Endothelial cell of umbilical vein (primary cell): ENCODE measurements around the gene SPEN. TPM values are rescaled to one million over a fixed set of nuclear protein-coding genes. Genes with fewer than 3 reads are reported as not detected.

Source experiments
- BruUV-seq: library from RNA; stranded (reverse); fragments of 400-500 nt; replicated peaks from 2 replicates; lab custom pipeline; 2021; lab: Mats Ljungman, UMichigan
- CTCF ChIA-PET: fragments of 300-600, 350-600 bp; sonication (Branson Sonifier 250); formaldehyde crosslinking; loops from one replicate; lab custom pipeline; 2021; ENCODE audit warnings: antibody characterized with exemption, inconsistent platforms; lab: Charles Lee
- POLR2A ChIA-PET: fragments of 300-600, 350-600 bp; sonication (Branson Sonifier 250); formaldehyde crosslinking; loops from one replicate; lab custom pipeline; 2021; ENCODE audit warnings: antibody characterized with exemption, inconsistent platforms; lab: Charles Lee
- DNase-seq: peaks from one replicate; pipeline ENCODE4 v3.0.0-alpha.2; 2011; ENCODE audit warnings: low read depth, low spot score
- FAIRE-seq: peaks from 2 replicates; lab custom pipeline; 2011; peaks lifted over from hg19 to GRCh38; lab: Jason Lieb, UNC
- H2AFZ ChIP-seq: 2 replicates; pipeline ENCODE4 v1.6.0; 2012; ENCODE audit warnings: low read depth, low read length, control low read depth, inconsistent platforms
- H3K27ac ChIP-seq: 2 replicates; pipeline ENCODE4 v1.5.1; 2011; ENCODE audit warnings: low read depth, mild to moderate bottlenecking, control low read depth, low read length, moderate library complexity; ENCODE audit not compliant: insufficient read depth
- H3K27me3 ChIP-seq, 2 experiments: 2 replicates each; pipeline versions ENCODE4 v1.6.0 to v1.6.1; 2011; ENCODE audit warnings: low read length in 2 of 2, mixed read lengths in 1 of 2; ENCODE audit not compliant: control insufficient read depth in 2 of 2, insufficient read depth in 2 of 2
- H3K36me3 ChIP-seq, 2 experiments: 2 replicates in 1 of 2; 3 replicates in 1 of 2; pipeline ENCODE4 v1.5.1; 2011; ENCODE audit warnings: low read length in 2 of 2, mild to moderate bottlenecking in 1 of 2, moderate library complexity in 1 of 2; ENCODE audit not compliant: control insufficient read depth in 2 of 2, insufficient read depth in 2 of 2; ENCODE audit errors: extremely low read depth in 1 of 2
- H3K4me1 ChIP-seq: 3 replicates; pipeline ENCODE4 v1.5.1; 2011; ENCODE audit warnings: mild to moderate bottlenecking, low read length; ENCODE audit not compliant: control insufficient read depth, insufficient read depth; ENCODE audit errors: extremely low read depth
- H3K4me2 ChIP-seq: 2 replicates; pipeline ENCODE4 v1.6.1; 2011; ENCODE audit warnings: low read length, control low read depth, mixed read lengths; ENCODE audit not compliant: insufficient read depth
- H3K4me3 ChIP-seq, 3 experiments: fragments of 200-600 bp in 1 of 3; sonication (generic), shearing (Covaris generic) in 1 of 3; replicated peaks in 1 of 3; 2 replicates each; pipeline ENCODE4 v1.5.1; 2011 to 2016; ENCODE audit warnings: control low read depth in 3 of 3, low read length in 3 of 3, mild to moderate bottlenecking in 2 of 3, inconsistent platforms in 1 of 3, low read depth in 1 of 3, moderate library complexity in 1 of 3; ENCODE audit not compliant: insufficient read depth in 1 of 3
- H3K79me2 ChIP-seq: 2 replicates; pipeline ENCODE4 v1.6.0; 2012; ENCODE audit warnings: low read length, inconsistent platforms; ENCODE audit not compliant: control insufficient read depth, insufficient read depth
- H3K9ac ChIP-seq: replicated peaks from 2 replicates; pipeline ENCODE3; 2011; ENCODE audit warnings: low read length, control low read depth; ENCODE audit not compliant: insufficient read depth; ENCODE audit errors: extremely low read depth
- H3K9me1 ChIP-seq: replicated peaks from 3 replicates; pipeline ENCODE4 v1.6.0; 2011; ENCODE audit warnings: mild to moderate bottlenecking, low read length; ENCODE audit not compliant: control insufficient read depth, insufficient read depth; ENCODE audit errors: extremely low read depth
- H3K9me3 ChIP-seq: replicated peaks from 2 replicates; pipeline ENCODE4 v1.5.1; 2012; ENCODE audit warnings: low read length, inconsistent platforms; ENCODE audit not compliant: control insufficient read depth, insufficient read depth
- H4K20me1 ChIP-seq: replicated peaks from 2 replicates; pipeline ENCODE3; 2011; ENCODE audit warnings: mild to moderate bottlenecking, low read length; ENCODE audit not compliant: control insufficient read depth, insufficient read depth; ENCODE audit errors: extremely low read depth
- EZH2 ChIP-seq: IDR thresholded peaks from 2 replicates; pipeline ENCODE4 v1.6.1; 2012; ENCODE audit warnings: borderline replicate concordance, low read depth, mild to moderate bottlenecking, moderate library complexity, low read length, inconsistent platforms; ENCODE audit not compliant: severe bottlenecking
- FOS ChIP-seq: IDR thresholded peaks from 2 replicates; pipeline ENCODE4 v1.6.1; 2011; ENCODE audit warnings: mild to moderate bottlenecking, low read length, moderate library complexity, borderline replicate concordance; ENCODE audit not compliant: insufficient read depth
- GATA2 ChIP-seq: IDR thresholded peaks from 2 replicates; pipeline ENCODE4 v1.7.0; 2011; ENCODE audit warnings: low read depth, mild to moderate bottlenecking, moderate library complexity, mixed read lengths, low read length; ENCODE audit not compliant: insufficient read length, insufficient read depth
- JUN ChIP-seq: IDR thresholded peaks from 2 replicates; pipeline ENCODE4 v1.6.1; 2011; ENCODE audit warnings: borderline replicate concordance, low read depth; ENCODE audit not compliant: insufficient read length, insufficient read depth
- MYC ChIP-seq: IDR thresholded peaks from one replicate; pipeline ENCODE4 v1.6.1; 2011; ENCODE audit warnings: mild to moderate bottlenecking, low read depth, low read length
- POLR2A ChIP-seq: IDR thresholded peaks from 2 replicates; pipeline ENCODE4 v1.6.1; 2012; ENCODE audit warnings: low read depth, mild to moderate bottlenecking, control low read depth, low read length
- POLR2AphosphoS5 ChIP-seq: IDR thresholded peaks from 2 replicates; pipeline ENCODE4 v1.6.1; 2012; ENCODE audit warnings: low read depth, mild to moderate bottlenecking, control low read depth, low read length, moderate library complexity; ENCODE audit not compliant: insufficient read depth
- dilution Hi-C: fragments of 300-500 bp; cut with MboI; formaldehyde crosslinking; loops from one replicate; pipeline ENCODE4 v1.15.0; 2019; ENCODE audit warnings: low sequenced_read_pairs; ENCODE audit not compliant: extremely low pct_ligation_motif_present
- intact Hi-C: fragments of 100-400 bp; cut with micrococcal nuclease; formaldehyde crosslinking; loops from one replicate; pipeline ENCODE4 v1.10.0; 2022
- polyA plus RNA-seq, 4 experiments: library from polyadenylated mRNA; depleted of rRNA in 3 of 4; stranded (reverse) in 3 of 4; unstranded in 1 of 4; fragments of >200 nt; gene quantifications; 2 replicates each; pipeline versions ENCODE4 v1.2.1 to v1.2.3, GENCODE V29; 2011 to 2012; ENCODE audit warnings: missing spikeins in 1 of 4
- total RNA-seq: library from RNA; stranded (reverse); gene quantifications from 2 replicates; pipeline ENCODE4 v1.2.3, GENCODE V29; 2021
- TF ChIP-seq, protein P1 (sequence below): IDR thresholded peaks from 2 replicates; pipeline ENCODE4 v1.6.1; 2011; ENCODE audit not compliant: insufficient read depth, insufficient read length
- TF ChIP-seq, protein P2 (sequence below), 2 donors: IDR thresholded peaks; 1 replicate in 1 of 2; 2 replicates in 1 of 2; pipeline ENCODE4 v1.5.1; 2011; ENCODE audit warnings: low read length in 2 of 2, mild to moderate bottlenecking in 2 of 2, moderate library complexity in 2 of 2, control low read depth in 1 of 2, inconsistent platforms in 1 of 2, low read depth in 1 of 2; ENCODE audit not compliant: insufficient read depth in 1 of 2; ENCODE audit errors: extremely low read depth in 1 of 2

The SPEN gene
- total and polyA plus RNA-seq, 2 donors (not counting 3 experiments of a cell fraction or from before 2014, with no cell fraction given): 9.3 to 44.4 TPM

DNA sequence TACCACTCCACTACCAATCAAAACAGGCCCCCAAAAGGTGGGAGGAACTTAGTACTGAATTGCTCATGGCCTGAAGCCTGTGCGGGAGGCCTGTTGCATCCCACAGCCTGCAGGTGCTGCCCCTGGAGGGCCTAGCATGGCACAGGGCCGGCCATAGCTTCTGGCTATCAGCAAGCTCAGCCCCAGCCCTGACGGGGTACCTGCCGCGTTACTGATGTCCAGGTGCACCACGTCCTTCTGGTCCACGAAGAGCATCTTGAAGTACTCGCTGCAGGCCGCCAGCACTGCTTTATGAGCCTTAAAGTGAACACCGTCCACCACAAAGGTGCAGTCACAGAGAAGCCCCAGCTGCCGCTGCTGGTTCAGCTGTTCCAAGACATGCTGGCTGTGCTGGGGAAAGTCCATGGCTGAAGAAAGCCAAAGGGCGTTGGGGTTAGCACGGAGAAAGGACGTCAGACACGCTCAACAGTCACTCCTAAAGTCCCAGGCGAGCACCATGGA lies 100.6 kb downstream of the SPEN start:
- Histone ChIP-seq H3K27ac (no peak overlapping the region), H2AFZ (no peak overlapping the region), H3K4me1 (peaks cover 46% of the 10 kb centered on the region), H3K36me3 (peaks cover 10 to 44% of the 10 kb centered on the region in 2 experiments), H3K27me3 (no peaks in the 10 kb centered on the region), H3K9me1 (no peaks in the 10 kb centered on the region), H3K79me2 (peaks cover 22% of the 10 kb centered on the region), H4K20me1 (no peaks in the 10 kb centered on the region), H3K4me2 (no peak overlapping the region), H3K4me3 (no peak overlapping the region), H3K9ac (no peak overlapping the region), H3K9me3 (no peaks in the 10 kb centered on the region)
- CTCF ChIA-PET: interaction anchor here (0.8 to 2.7 kb wide), 4 partner anchors 10 to 153 kb away, joined by 3 to 16 read pairs (median 10); no protein-coding TSS in a partner anchor
- no peak for FAIRE-seq
- DNase-seq: no peak
- no TSS peak for BruUV-seq
- intact Hi-C loops: no loop called here
- dilution Hi-C loops: no loop called here
- TF ChIP-seq EZH2: no peak
- TF ChIP-seq POLR2A: no peak
- no peak for TF ChIP-seq FOS
- TF ChIP-seq JUN: no peak
- TF ChIP-seq, protein P1, sequence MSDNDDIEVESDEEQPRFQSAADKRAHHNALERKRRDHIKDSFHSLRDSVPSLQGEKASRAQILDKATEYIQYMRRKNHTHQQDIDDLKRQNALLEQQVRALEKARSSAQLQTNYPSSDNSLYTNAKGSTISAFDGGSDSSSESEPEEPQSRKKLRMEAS: no peak
- no peak for TF ChIP-seq MYC
- TF ChIP-seq, protein P2, sequence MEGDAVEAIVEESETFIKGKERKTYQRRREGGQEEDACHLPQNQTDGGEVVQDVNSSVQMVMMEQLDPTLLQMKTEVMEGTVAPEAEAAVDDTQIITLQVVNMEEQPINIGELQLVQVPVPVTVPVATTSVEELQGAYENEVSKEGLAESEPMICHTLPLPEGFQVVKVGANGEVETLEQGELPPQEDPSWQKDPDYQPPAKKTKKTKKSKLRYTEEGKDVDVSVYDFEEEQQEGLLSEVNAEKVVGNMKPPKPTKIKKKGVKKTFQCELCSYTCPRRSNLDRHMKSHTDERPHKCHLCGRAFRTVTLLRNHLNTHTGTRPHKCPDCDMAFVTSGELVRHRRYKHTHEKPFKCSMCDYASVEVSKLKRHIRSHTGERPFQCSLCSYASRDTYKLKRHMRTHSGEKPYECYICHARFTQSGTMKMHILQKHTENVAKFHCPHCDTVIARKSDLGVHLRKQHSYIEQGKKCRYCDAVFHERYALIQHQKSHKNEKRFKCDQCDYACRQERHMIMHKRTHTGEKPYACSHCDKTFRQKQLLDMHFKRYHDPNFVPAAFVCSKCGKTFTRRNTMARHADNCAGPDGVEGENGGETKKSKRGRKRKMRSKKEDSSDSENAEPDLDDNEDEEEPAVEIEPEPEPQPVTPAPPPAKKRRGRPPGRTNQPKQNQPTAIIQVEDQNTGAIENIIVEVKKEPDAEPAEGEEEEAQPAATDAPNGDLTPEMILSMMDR (IDR thresholded peaks at IDR 0.05; ENCODE audit: extremely low read depth in 1 of 2, insufficient read depth in 1 of 2, low read depth in 1 of 2, low read length in 2 of 2): no peak
- TF ChIP-seq POLR2AphosphoS5: no peak
- no peak for TF ChIP-seq GATA2
- POLR2A ChIA-PET: no interaction called here
